Measurements from ENCODE around the gene PCCA. TPM values are rescaled to one million over a fixed set of nuclear protein-coding genes. Genes with fewer than 3 reads are reported as not detected.

The PCCA gene
- total RNA-seq, 1 donor from 2014 or later = 3.6 TPM

- no peaks in the 10 kb centered on the region for H3K9me3 ChIP-seq
- no peak for TF ChIP-seq CTCF (IDR thresholded peaks at IDR 0.05)
- peaks cover 0 to 10% of the 10 kb centered on the region in 2 donors for H3K36me3 ChIP-seq
- H3K27me3 ChIP-seq = no peaks in the 10 kb centered on the region
- DNase-seq (ENCODE audit: low spot score in 2 of 2) = no peak
- no peak overlapping the region for H3K27ac ChIP-seq
- no peaks in the 10 kb centered on the region for H3K4me1 ChIP-seq
- intact Hi-C loops (cut with DNase I) = no loop called here
- no peak overlapping the region for H3K4me3 ChIP-seq
Measured at GRCh38 chr13:100434010-100434763, 345.3 kb downstream of the PCCA start.

GRCh38 chr13:100436099-100436498 is 347.2 kb downstream of the PCCA start:
- Histone ChIP-seq H3K4me1 (peaks cover 0 to 6% of the 10 kb centered on the region in 2 donors), H3K36me3 (no peaks in the 10 kb centered on the region), H3K27ac (no peak overlapping the region), H3K4me3 (no peak overlapping the region), H3K9me3 (no peaks in the 10 kb centered on the region), H3K27me3 (no peaks in the 10 kb centered on the region)
- intact Hi-C loops (cut with DNase I) = no loop called here
- no peak for TF ChIP-seq CTCF (IDR thresholded peaks at IDR 0.05)
- DNase-seq (ENCODE audit: low spot score in 2 of 2) = no peak

GRCh38 chr13:100438059-100438788 is 349.3 kb downstream of the PCCA start:
- Histone ChIP-seq H3K4me3 (no peak overlapping the region), H3K36me3 (no peaks in the 10 kb centered on the region), H3K27me3 (no peaks in the 10 kb centered on the region), H3K4me1 (peaks cover 0 to 9% of the 10 kb centered on the region in 2 donors), H3K9me3 (no peaks in the 10 kb centered on the region), H3K27ac (no peak overlapping the region)
- no peak for TF ChIP-seq CTCF (IDR thresholded peaks at IDR 0.05)
- intact Hi-C loops (cut with DNase I) = no loop called here
- DNase-seq (ENCODE audit: low spot score in 2 of 2) = no peak

GRCh38 chr13:100439247-100439970 is 350.5 kb downstream of the PCCA start:
- Histone ChIP-seq H3K27me3 (no peaks in the 10 kb centered on the region), H3K9me3 (no peaks in the 10 kb centered on the region), H3K36me3 (no peaks in the 10 kb centered on the region), H3K4me3 (no peak overlapping the region), H3K27ac (no peak overlapping the region), H3K4me1 (peaks cover 0 to 9% of the 10 kb centered on the region in 2 donors)
- intact Hi-C loops (cut with DNase I) = no loop called here
- TF ChIP-seq CTCF (IDR thresholded peaks at IDR 0.05) = no peak
- no peak for DNase-seq (ENCODE audit: low spot score in 2 of 2)

GRCh38 chr13:100440751-100441425 is 352.0 kb downstream of the PCCA start:
- DNase-seq (ENCODE audit: low spot score in 2 of 2) = no peak
- TF ChIP-seq CTCF (IDR thresholded peaks at IDR 0.05) = no peak
- no peaks in the 10 kb centered on the region for H3K27me3 ChIP-seq
- peaks cover 0 to 9% of the 10 kb centered on the region in 2 donors for H3K4me1 ChIP-seq
- no peaks in the 10 kb centered on the region for H3K9me3 ChIP-seq
- intact Hi-C loops (cut with DNase I) = no loop called here
- H3K27ac ChIP-seq = peak overlapping the region in 1 of 2 donors; percentile 18
- H3K36me3 ChIP-seq = no peaks in the 10 kb centered on the region
- no peak overlapping the region for H3K4me3 ChIP-seq
